ENCODE data around the gene SEC14L6.

Gene SEC14L6

GRCh38 chr22:30519842-30520425 is 26.6 kb downstream of the SEC14L6 start:
- TF ChIP-seq CTCF (IDR thresholded peaks at IDR 0.05; ENCODE audit: low read depth, low read length, missing control alignments), result no peak
- no peak overlapping the region for H3K4me3 ChIP-seq (ENCODE audit: low read depth, low read length)
- no peak for DNase-seq (ENCODE audit: low read depth)

- no peak overlapping the region for H3K4me3 ChIP-seq (ENCODE audit: low read depth, low read length)
- no peak for DNase-seq (ENCODE audit: low read depth)
- TF ChIP-seq CTCF (IDR thresholded peaks at IDR 0.05; ENCODE audit: low read depth, low read length, missing control alignments), result no peak
These were observed 29.8 kb downstream of the SEC14L6 start for GRCh38 chr22:30516731-30517130.

GRCh38 chr22:30516273-30516672 is 30.3 kb downstream of the SEC14L6 start:
- no peak for DNase-seq (ENCODE audit: low read depth)
- TF ChIP-seq CTCF (IDR thresholded peaks at IDR 0.05; ENCODE audit: low read depth, low read length, missing control alignments), result no peak
- H3K4me3 ChIP-seq (ENCODE audit: low read depth, low read length), result no peak overlapping the region

- no peak overlapping the region for H3K4me3 ChIP-seq (ENCODE audit: low read depth, low read length)
- DNase-seq (ENCODE audit: low read depth), result no peak
- TF ChIP-seq CTCF (IDR thresholded peaks at IDR 0.05; ENCODE audit: low read depth, low read length, missing control alignments), result no peak
These were observed 32.3 kb downstream of the SEC14L6 start for GRCh38 chr22:30514252-30514651.

GRCh38 chr22:30513462-30513861 is 33.1 kb downstream of the SEC14L6 start:
- no peak for TF ChIP-seq CTCF (IDR thresholded peaks at IDR 0.05; ENCODE audit: low read depth, low read length, missing control alignments)
- H3K4me3 ChIP-seq (ENCODE audit: low read depth, low read length), result no peak overlapping the region
- no peak for DNase-seq (ENCODE audit: low read depth)

- DNase-seq (ENCODE audit: low read depth), result no peak
- no peak overlapping the region for H3K4me3 ChIP-seq (ENCODE audit: low read depth, low read length)
- TF ChIP-seq CTCF (IDR thresholded peaks at IDR 0.05; ENCODE audit: low read depth, low read length, missing control alignments), result no peak
These were observed 34.6 kb downstream of the SEC14L6 start for GRCh38 chr22:30511911-30512310.

- H3K4me3 ChIP-seq (ENCODE audit: low read depth, low read length), result no peak overlapping the region
- DNase-seq (ENCODE audit: low read depth), result no peak
- TF ChIP-seq CTCF (IDR thresholded peaks at IDR 0.05; ENCODE audit: low read depth, low read length, missing control alignments), result no peak
These were observed 35.4 kb downstream of the SEC14L6 start for GRCh38 chr22:30511109-30511508.
